LNCaP clone FGC (cell line): ENCODE measurements around the gene BPIFA2.

ENCODE experiments used
- DNase-seq: peaks from one replicate; pipeline ENCODE4 v3.0.0-alpha.2; 2011; ENCODE audit warnings: low read depth
- H3K4me3 ChIP-seq: 2 replicates; pipeline ENCODE4 v1.5.1; 2011; ENCODE audit warnings: mild to moderate bottlenecking, low read depth, low read length, control low read depth
- TF ChIP-seq, protein P1 (sequence below): IDR thresholded peaks from 2 replicates; pipeline ENCODE4 v1.5.1; 2012; ENCODE audit warnings: mild to moderate bottlenecking; ENCODE audit not compliant: control insufficient read depth, insufficient read depth; ENCODE audit errors: extremely low read depth

BPIFA2 gene

DNA sequence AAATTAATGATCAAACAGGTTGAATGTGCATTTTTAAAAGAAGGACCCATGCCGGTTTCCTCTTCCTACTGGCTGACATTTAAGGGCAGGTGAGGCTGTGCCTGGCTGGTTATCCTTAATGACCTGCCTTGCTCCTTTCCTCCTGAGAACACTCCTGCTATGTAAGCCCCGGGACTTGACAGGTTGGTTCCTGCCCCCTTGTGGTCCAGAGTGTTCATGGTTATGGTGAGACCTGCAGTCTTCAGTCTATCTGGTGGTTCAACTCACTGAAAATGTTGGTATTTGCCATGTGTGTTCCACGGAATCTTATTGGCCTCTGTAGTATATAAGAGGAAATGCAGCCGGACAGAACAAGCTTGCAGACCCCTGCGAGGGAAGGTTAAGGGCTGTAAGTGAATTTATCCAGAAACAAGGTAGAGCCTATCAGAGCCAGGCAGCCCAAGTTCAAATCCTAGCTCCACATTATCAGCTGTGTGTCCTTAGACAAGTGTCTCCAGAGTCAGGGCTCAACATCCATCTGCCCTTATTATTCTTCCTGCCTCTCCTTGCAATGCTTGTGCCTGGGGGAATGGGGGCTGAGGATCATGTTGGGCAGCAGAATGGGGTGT is 44.0 kb downstream of the BPIFA2 start:
- DNase-seq, result peak; percentile 81
- TF ChIP-seq, protein P1, sequence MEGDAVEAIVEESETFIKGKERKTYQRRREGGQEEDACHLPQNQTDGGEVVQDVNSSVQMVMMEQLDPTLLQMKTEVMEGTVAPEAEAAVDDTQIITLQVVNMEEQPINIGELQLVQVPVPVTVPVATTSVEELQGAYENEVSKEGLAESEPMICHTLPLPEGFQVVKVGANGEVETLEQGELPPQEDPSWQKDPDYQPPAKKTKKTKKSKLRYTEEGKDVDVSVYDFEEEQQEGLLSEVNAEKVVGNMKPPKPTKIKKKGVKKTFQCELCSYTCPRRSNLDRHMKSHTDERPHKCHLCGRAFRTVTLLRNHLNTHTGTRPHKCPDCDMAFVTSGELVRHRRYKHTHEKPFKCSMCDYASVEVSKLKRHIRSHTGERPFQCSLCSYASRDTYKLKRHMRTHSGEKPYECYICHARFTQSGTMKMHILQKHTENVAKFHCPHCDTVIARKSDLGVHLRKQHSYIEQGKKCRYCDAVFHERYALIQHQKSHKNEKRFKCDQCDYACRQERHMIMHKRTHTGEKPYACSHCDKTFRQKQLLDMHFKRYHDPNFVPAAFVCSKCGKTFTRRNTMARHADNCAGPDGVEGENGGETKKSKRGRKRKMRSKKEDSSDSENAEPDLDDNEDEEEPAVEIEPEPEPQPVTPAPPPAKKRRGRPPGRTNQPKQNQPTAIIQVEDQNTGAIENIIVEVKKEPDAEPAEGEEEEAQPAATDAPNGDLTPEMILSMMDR, result peak; percentile 95
- H3K4me3 ChIP-seq, result no peak overlapping the region

DNA sequence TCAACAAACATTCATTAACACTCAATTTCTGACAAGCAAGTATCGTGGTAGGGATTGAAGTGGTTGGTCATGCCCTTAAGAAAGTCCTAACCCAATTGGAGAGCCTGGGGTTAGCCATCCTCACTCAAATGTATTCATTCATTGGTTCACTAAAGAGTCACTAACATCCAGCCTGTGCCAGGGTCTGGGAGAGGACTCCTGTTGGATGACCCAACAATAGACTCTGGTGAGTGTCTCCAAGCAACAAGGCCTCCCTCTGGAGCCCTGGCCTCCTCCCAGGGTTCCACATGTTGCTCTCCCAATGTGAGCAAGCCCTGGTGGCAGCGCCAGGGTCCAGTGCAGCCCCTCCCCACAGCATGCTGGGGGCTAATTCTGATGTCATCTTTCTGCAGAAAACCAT is 49.1 kb downstream of the BPIFA2 start, which contains the start of gene BPIFA3:
Gene BPIFA3 (plus strand): TSS at position 301 of the 400 bp plus-strand sequence. CDS start 185 bp downstream, outside the sequence.
- TF ChIP-seq, protein P1, result no peak
- H3K4me3 ChIP-seq, result no peak within 1 kb of the TSS
- no peak for DNase-seq

DNA sequence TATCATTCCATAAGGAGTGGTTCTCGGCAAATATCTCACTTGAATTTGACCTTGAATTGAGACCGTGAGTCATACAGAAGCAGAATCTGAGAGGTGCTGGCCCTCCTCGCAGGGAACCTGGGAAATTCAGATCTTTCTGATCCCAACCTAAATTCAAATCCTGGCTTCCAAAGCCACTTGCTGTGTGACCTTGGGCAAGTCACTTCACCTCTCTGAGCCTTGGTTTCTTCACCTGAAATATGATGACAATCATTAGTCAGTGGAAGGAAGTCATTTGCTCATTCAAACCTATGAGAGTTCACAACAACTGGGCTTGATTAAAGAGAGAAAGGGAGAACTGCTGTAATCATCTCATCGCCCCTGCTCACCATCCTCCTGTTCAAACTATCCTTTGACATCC is 56.4 kb downstream of the BPIFA2 start:
- no peak overlapping the region for H3K4me3 ChIP-seq
- TF ChIP-seq, protein P1, result no peak
- no peak for DNase-seq

DNA sequence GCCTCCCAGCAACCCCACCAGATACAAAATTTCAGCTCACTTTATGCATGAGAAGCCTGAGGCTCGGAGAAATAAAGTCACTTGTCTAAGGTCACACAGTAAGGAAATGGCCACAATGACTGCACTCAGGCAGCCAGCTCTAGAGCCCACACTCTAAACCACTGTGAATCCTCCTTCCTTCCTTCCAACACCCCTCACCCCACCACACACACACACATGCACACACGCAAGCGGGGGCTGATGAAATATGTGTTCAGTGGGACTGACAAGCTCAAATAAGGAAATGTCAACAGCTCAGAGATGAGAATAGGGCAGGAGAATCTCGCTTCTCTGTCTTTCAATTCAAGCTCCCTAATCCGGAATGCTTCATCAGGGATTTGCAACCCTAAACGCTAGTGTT is 61.9 kb downstream of the BPIFA2 start:
- no peak overlapping the region for H3K4me3 ChIP-seq
- no peak for DNase-seq
- TF ChIP-seq, protein P1, result no peak
